HepG2 (cell line): ENCODE data around the gene CBX2. TPM values are rescaled to one million over a fixed set of nuclear protein-coding genes. Genes with fewer than 3 reads are reported as not detected.

Source experiments
- ATAC-seq: fragments of 200-7000 bp; cut with Tn5 transposase; 3 replicates; pipeline ENCODE4 v1.9.1; 2020; ENCODE audit warnings: mild to moderate bottlenecking, moderate library complexity
- BruUV-seq: library from RNA; stranded (reverse); fragments of 400-500 nt; replicated peaks from 2 replicates; lab custom pipeline; 2021; lab: Mats Ljungman, UMichigan
- CTCF ChIA-PET: fragments of 300-600 bp; formaldehyde crosslinking; extraction: SDS; loops from one replicate; lab custom pipeline; 2021; ENCODE audit warnings: low total read pairs, inconsistent platforms, low intra/inter-chr PET ratio; lab: Yijun Ruan, JAX
- POLR2A ChIA-PET: fragments of 350-600 bp; sonication (Branson Sonifier 250); formaldehyde crosslinking; loops from one replicate; lab custom pipeline; 2020; ENCODE audit warnings: antibody characterized with exemption, inconsistent platforms; lab: Yijun Ruan, JAX
- DNase-seq: peaks from one replicate; pipeline ENCODE4 v3.0.0-alpha.2; 2015; ENCODE audit warnings: low spot score
- FAIRE-seq: peaks from 3 replicates; lab custom pipeline; 2011; peaks lifted over from hg19 to GRCh38; lab: Jason Lieb, UNC
- H2AFZ ChIP-seq: one replicate; pipeline ENCODE4 v1.6.1; 2011; ENCODE audit warnings: low read length, inconsistent platforms
- H3K27ac ChIP-seq: fragments of 300-600 bp; 3 replicates; pipeline ENCODE4 v1.8.0; 2011; ENCODE audit warnings: mixed run types, mild to moderate bottlenecking, mixed read lengths, low read length, inconsistent platforms; ENCODE audit not compliant: insufficient read depth; ENCODE audit errors: extremely low read length
- H3K27me3 ChIP-seq, 2 experiments: fragments of 200-600 bp in 1 of 2; 2 replicates in 1 of 2; 3 replicates in 1 of 2; pipeline versions ENCODE4 v1.6.0 to v1.8.0; 2011; ENCODE audit warnings: low read length in 2 of 2, mild to moderate bottlenecking in 2 of 2, moderate library complexity in 2 of 2, inconsistent platforms in 1 of 2; ENCODE audit not compliant: insufficient read depth in 2 of 2, control insufficient read depth in 1 of 2
- H3K36me3 ChIP-seq, 2 experiments: fragments of 200-600 bp in 1 of 2; replicated peaks in 1 of 2; 2 replicates in 1 of 2; 3 replicates in 1 of 2; pipeline versions ENCODE4 v1.5.1 to v1.8.0; 2011; ENCODE audit warnings: low read length in 2 of 2, inconsistent platforms in 1 of 2; ENCODE audit not compliant: insufficient read depth in 2 of 2, control insufficient read depth in 1 of 2
- H3K4me1 ChIP-seq: 2 replicates; pipeline ENCODE4 v1.5.1; 2012; ENCODE audit warnings: low read length, inconsistent platforms; ENCODE audit not compliant: insufficient read depth
- H3K4me2 ChIP-seq: 2 replicates; pipeline ENCODE4 v1.6.0; 2011; ENCODE audit warnings: low read depth, low read length, inconsistent platforms
- H3K4me3 ChIP-seq, 3 experiments: fragments of 200-600 bp in 1 of 3; sonication (generic), shearing (Covaris generic) in 1 of 3; replicated peaks in 1 of 3; 2 replicates each; pipeline ENCODE4 v1.5.1; 2011 to 2016; ENCODE audit warnings: low read length in 3 of 3, inconsistent platforms in 2 of 3, low read depth in 2 of 3, mild to moderate bottlenecking in 2 of 3, control low read depth in 1 of 3, mixed read lengths in 1 of 3; ENCODE audit not compliant: insufficient read depth in 1 of 3
- H3K79me2 ChIP-seq: one replicate; pipeline ENCODE4 v1.6.1; 2011; ENCODE audit warnings: low read length, inconsistent platforms; ENCODE audit not compliant: insufficient read depth
- H3K9ac ChIP-seq: 2 replicates; pipeline ENCODE4 v1.6.0; 2011; ENCODE audit warnings: mild to moderate bottlenecking, low read depth, low read length, inconsistent platforms; ENCODE audit not compliant: insufficient read depth
- H3K9me3 ChIP-seq: 2 replicates; pipeline ENCODE4 v1.5.1; 2012; ENCODE audit warnings: mild to moderate bottlenecking, low read length
- H4K20me1 ChIP-seq: 2 replicates; pipeline ENCODE4 v1.6.0; 2011; ENCODE audit warnings: inconsistent platforms, mild to moderate bottlenecking, low read length, moderate library complexity; ENCODE audit not compliant: insufficient read depth
- CENPX ChIP-seq: sonication (generic); formaldehyde crosslinking; IDR thresholded peaks from 2 replicates; pipeline ENCODE4 v1.9.0; 2021; ENCODE audit warnings: mild to moderate bottlenecking, missing genetic modification reagents, moderate library complexity
- DR1 ChIP-seq: sonication (generic); formaldehyde crosslinking; IDR thresholded peaks from 2 replicates; pipeline ENCODE4 v1.8.0; 2021; ENCODE audit warnings: mild to moderate bottlenecking, missing genetic modification reagents, inconsistent platforms
- ESRRA ChIP-seq: sonication (generic); formaldehyde crosslinking; IDR thresholded peaks from 2 replicates; pipeline ENCODE4 v1.5.1; 2020; ENCODE audit warnings: mild to moderate bottlenecking, low read depth, missing genetic modification reagents
- GATAD1 ChIP-seq: IDR thresholded peaks from 2 replicates; pipeline ENCODE4 v1.6.1; 2016; ENCODE audit warnings: missing genetic modification reagents, missing compliant biosample characterization
- HDAC6 ChIP-seq: fragments of 200-600 bp; sonication (generic); IDR thresholded peaks from 2 replicates; pipeline ENCODE4 v1.7.0; 2017; ENCODE audit warnings: mild to moderate bottlenecking, antibody characterized with exemption, low read length, low read depth
- MIXL1 ChIP-seq: IDR thresholded peaks from 2 replicates; pipeline ENCODE4 v1.6.1; 2016
- PHF20 ChIP-seq: sonication (generic); formaldehyde crosslinking; IDR thresholded peaks from 2 replicates; pipeline ENCODE4 v1.5.0; 2020; ENCODE audit warnings: mild to moderate bottlenecking, missing genetic modification reagents
- PHF21A ChIP-seq: sonication (generic); formaldehyde crosslinking; IDR thresholded peaks from 2 replicates; pipeline ENCODE4 v1.5.0; 2020; ENCODE audit warnings: mild to moderate bottlenecking, missing genetic modification reagents
- PHF5A ChIP-seq: IDR thresholded peaks from one replicate; pipeline ENCODE4 v1.6.1; 2018; ENCODE audit warnings: low read depth, missing genetic modification reagents; ENCODE audit not compliant: unreplicated experiment
- PRMT3 ChIP-seq: sonication (generic); formaldehyde crosslinking; IDR thresholded peaks from 2 replicates; pipeline ENCODE4 v1.8.1; 2022; ENCODE audit warnings: low read depth, mild to moderate bottlenecking, moderate library complexity, missing genetic modification reagents, borderline replicate concordance
- RBM22 ChIP-seq: fragments of 200-400 bp; formaldehyde crosslinking; optimal IDR thresholded peaks from 2 replicates; pipeline ENCODE3; 2017; ENCODE audit warnings: mild to moderate bottlenecking, low read length, moderate library complexity
- SMYD3 ChIP-seq: sonication (generic); formaldehyde crosslinking; IDR thresholded peaks from 2 replicates; pipeline ENCODE4 v1.8.1; 2023; ENCODE audit warnings: mild to moderate bottlenecking, missing genetic modification reagents
- U2AF1 ChIP-seq: fragments of 200-400 bp; formaldehyde crosslinking; optimal IDR thresholded peaks from 2 replicates; pipeline ENCODE3; 2017; ENCODE audit warnings: mild to moderate bottlenecking, low read depth, low read length
- ZNF33A ChIP-seq: sonication (generic); formaldehyde crosslinking; IDR thresholded peaks from 2 replicates; pipeline ENCODE4 v1.5.1; 2020; ENCODE audit warnings: missing genetic modification reagents, mild to moderate bottlenecking, moderate library complexity, borderline replicate concordance
- ZNF430 ChIP-seq: sonication (generic); formaldehyde crosslinking; IDR thresholded peaks from 2 replicates; pipeline ENCODE4 v1.9.0; 2021; ENCODE audit warnings: mild to moderate bottlenecking, missing genetic modification reagents
- ZNF546 ChIP-seq: sonication (generic); formaldehyde crosslinking; conservative IDR thresholded peaks from 2 replicates; pipeline ENCODE4 v1.8.1; 2023; ENCODE audit warnings: mild to moderate bottlenecking, missing genetic modification reagents
- ZNF547 ChIP-seq: sonication (generic); formaldehyde crosslinking; IDR thresholded peaks from 2 replicates; pipeline ENCODE4 v1.5.1; 2020; ENCODE audit warnings: mild to moderate bottlenecking, missing genetic modification reagents
- ZNF703 ChIP-seq: sonication (generic); formaldehyde crosslinking; IDR thresholded peaks from 2 replicates; pipeline ENCODE4 v1.5.1; 2020; ENCODE audit warnings: missing genetic modification reagents, mild to moderate bottlenecking, moderate library complexity, borderline replicate concordance
- ZNF75D ChIP-seq: sonication (generic); formaldehyde crosslinking; IDR thresholded peaks from 2 replicates; pipeline ENCODE4 v1.8.1; 2023; ENCODE audit warnings: missing genetic modification reagents, mild to moderate bottlenecking, borderline replicate concordance
- ZNF788 ChIP-seq: sonication (generic); formaldehyde crosslinking; IDR thresholded peaks from 2 replicates; pipeline ENCODE4 v1.5.0; 2020; ENCODE audit warnings: mild to moderate bottlenecking, missing genetic modification reagents, borderline replicate concordance
- ZSCAN25 ChIP-seq: sonication (generic); formaldehyde crosslinking; IDR thresholded peaks from 2 replicates; pipeline ENCODE4 v1.8.0; 2022; ENCODE audit warnings: mild to moderate bottlenecking, missing genetic modification reagents
- WGBS: methylation state at CpG from one replicate; pipeline ENCODE4 v1.1.6; 2017; ENCODE audit warnings: low lambda C conversion rate; 5-methylcytosine and 5-hydroxymethylcytosine counted together
- in situ Hi-C: cut with HindIII; loops from 2 replicates; pipeline ENCODE4 v1.10.0; 2017; ENCODE audit warnings: low pct_unique_long_range_greater_than_20kb; ENCODE audit not compliant: extremely low pct_ligation_motif_present
- intact Hi-C: fragments of 100-400 bp; cut with micrococcal nuclease; formaldehyde crosslinking; loops from one replicate; pipeline ENCODE4 v1.10.0; 2022; ENCODE audit not compliant: unreplicated experiment
- polyA plus RNA-seq, 8 experiments: library from polyadenylated mRNA; depleted of rRNA in 3 of 8; stranded (reverse) in 7 of 8; unstranded in 1 of 8; fragments of >200 nt; fragmentation: Illumina TruSeq in 4 of 8; extraction: Trizol in 4 of 8; gene quantifications; 2 replicates each; pipeline versions ENCODE4 v1.2.1 to v1.2.3, GENCODE V29; 2011 to 2016; ENCODE audit warnings: low read depth in 4 of 8, missing spikeins in 1 of 8, mixed read lengths in 1 of 8; ENCODE audit not compliant: insufficient read depth in 1 of 8
- total RNA-seq, 5 experiments: library from RNA; depleted of rRNA; stranded (reverse); fragments of >200 nt; fragmentation: Illumina TruSeq; extraction: Trizol; gene quantifications; 2 replicates each; pipeline ENCODE4 v1.2.3, GENCODE V29; 2016; ENCODE audit warnings: low read depth in 1 of 5
- TF ChIP-seq, protein P1 (sequence below): sonication (generic); formaldehyde crosslinking; IDR thresholded peaks from 2 replicates; pipeline ENCODE4 v1.4.0; 2020; ENCODE audit warnings: missing genetic modification reagents
- TF ChIP-seq, protein P2 (sequence below): sonication (generic); formaldehyde crosslinking; IDR thresholded peaks from 2 replicates; pipeline ENCODE4 v1.4.0; 2020; ENCODE audit warnings: missing genetic modification reagents

CBX2 gene
- total and polyA plus RNA-seq, 2 of the 13 experiments (the other 11 are each of a cell fraction or from before 2014, with no cell fraction given), result 14.5 to 31.1 TPM

DNA sequence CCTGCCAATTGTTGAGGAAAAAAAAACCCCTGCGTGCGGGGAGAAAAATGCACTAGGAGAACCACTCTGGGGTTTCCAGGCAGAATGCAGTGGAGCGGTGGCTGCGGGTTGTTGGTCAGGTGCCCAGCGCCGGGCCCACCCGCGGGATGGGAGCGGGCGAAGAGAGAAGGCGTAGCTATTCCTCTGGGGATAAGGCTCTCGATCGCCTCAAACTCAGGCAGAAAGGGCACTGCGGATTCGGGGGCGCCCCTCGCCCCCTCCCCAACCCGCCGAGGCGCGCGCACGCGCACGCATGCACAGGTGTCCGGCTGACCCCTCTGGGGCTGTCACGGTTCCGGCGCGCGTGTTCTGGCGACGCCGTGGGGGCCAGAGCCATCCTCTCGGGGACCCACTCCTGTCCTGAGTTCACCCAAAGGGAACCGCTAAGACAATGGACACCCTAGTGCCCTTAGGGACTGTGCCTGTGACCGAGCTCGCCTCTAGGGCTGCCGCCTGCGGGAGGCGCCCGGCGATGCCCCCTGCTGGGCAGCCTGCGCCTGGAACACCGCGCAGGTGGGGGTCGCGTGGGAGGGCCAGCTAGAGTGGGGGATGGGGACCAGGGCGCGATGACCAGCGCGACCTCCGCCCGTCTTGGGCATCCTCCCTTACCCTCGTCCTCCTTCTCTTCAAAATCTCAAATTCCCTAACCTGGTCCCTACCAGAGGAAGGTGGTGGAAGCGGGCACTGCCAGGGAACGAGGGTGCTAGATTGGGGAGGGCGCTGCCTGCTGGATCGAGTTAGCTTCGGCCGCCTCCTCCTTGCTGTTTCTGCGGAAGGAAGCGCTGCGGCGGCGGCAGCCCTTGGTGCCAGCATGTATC, 33.3 kb downstream of the CBX2 start:
- in situ Hi-C loops, result loop anchor here (5.0 kb wide), 1 partner anchor 181 kb away; no protein-coding TSS in a partner anchor
- DNase-seq, result peak; percentile 64
- POLR2A ChIA-PET, result interaction anchor here (0.6 to 16.5 kb wide), 18 partner anchors 10 to 260 kb away, joined by 3 to 274 read pairs (median 6); partner anchors contain the start of genes CBX4 and CBX8
- no peak overlapping the region for H3K9ac ChIP-seq
- H3K27me3 ChIP-seq, result peaks cover 21 to 61% of the 10 kb centered on the region in 2 experiments
- H3K36me3 ChIP-seq, result no peaks in the 10 kb centered on the region
- peak overlapping the region; percentile 86 for H3K4me2 ChIP-seq
- H3K27ac ChIP-seq, result no peak overlapping the region
- no TSS peak for BruUV-seq
- no peaks in the 10 kb centered on the region for H3K9me3 ChIP-seq
- intact Hi-C loops, result loop anchor here (1.0 to 2.0 kb wide), 2 partner anchors 21 to 182 kb away; no protein-coding TSS in a partner anchor
- peaks cover 42% of the 10 kb centered on the region for H3K4me1 ChIP-seq
- H2AFZ ChIP-seq, result no peak overlapping the region
- FAIRE-seq, result peak; percentile 44
- H3K79me2 ChIP-seq, result no peaks in the 10 kb centered on the region
- CTCF ChIA-PET, result interaction anchor here (0.5 to 2.3 kb wide), 6 partner anchors 21 to 160 kb away, joined by 3 to 14 read pairs (median 6); no protein-coding TSS in a partner anchor
- WGBS, result 17% methylated on average over 36 of the region's 66 CpGs
- peak; percentile 64 for ATAC-seq
- H4K20me1 ChIP-seq, result no peaks in the 10 kb centered on the region
- peak overlapping the region in 1 of 3 experiments; percentile 58; a peak in 2 of 6 replicates for H3K4me3 ChIP-seq
- TF ChIP-seq RBM22, result no peak
- TF ChIP-seq GATAD1 (CRISPR knock-in tag), result no peak
- TF ChIP-seq ZNF703 (CRISPR knock-in tag), result no peak
- peak; percentile 70 for TF ChIP-seq PHF5A (CRISPR knock-in tag)
- peak; percentile 85; the same call in 1 of the 2 replicates for TF ChIP-seq ZNF547 (CRISPR knock-in tag)
- TF ChIP-seq ESRRA (CRISPR knock-in tag), result no peak
- TF ChIP-seq MIXL1 (CRISPR knock-in tag), result no peak
- TF ChIP-seq, protein P1, sequence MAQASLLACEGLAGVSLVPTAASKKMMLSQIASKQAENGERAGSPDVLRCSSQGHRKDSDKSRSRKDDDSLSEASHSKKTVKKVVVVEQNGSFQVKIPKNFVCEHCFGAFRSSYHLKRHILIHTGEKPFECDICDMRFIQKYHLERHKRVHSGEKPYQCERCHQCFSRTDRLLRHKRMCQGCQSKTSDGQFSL (CRISPR knock-in tag), result peak; percentile 84; the same call in 1 of the 2 replicates
- TF ChIP-seq U2AF1, result no peak
- TF ChIP-seq HDAC6, result no peak
- no peak for TF ChIP-seq ZNF546 (CRISPR knock-in tag)
- no peak; the same call in 1 of the 2 replicates for TF ChIP-seq ZNF788
- TF ChIP-seq ZNF75D (CRISPR knock-in tag), result no peak
- TF ChIP-seq ZNF430 (CRISPR knock-in tag), result no peak
- 0 out of 2 replicates have a peak, but pooled peaks have one; percentile 45 for TF ChIP-seq PHF20
- TF ChIP-seq, protein P2, sequence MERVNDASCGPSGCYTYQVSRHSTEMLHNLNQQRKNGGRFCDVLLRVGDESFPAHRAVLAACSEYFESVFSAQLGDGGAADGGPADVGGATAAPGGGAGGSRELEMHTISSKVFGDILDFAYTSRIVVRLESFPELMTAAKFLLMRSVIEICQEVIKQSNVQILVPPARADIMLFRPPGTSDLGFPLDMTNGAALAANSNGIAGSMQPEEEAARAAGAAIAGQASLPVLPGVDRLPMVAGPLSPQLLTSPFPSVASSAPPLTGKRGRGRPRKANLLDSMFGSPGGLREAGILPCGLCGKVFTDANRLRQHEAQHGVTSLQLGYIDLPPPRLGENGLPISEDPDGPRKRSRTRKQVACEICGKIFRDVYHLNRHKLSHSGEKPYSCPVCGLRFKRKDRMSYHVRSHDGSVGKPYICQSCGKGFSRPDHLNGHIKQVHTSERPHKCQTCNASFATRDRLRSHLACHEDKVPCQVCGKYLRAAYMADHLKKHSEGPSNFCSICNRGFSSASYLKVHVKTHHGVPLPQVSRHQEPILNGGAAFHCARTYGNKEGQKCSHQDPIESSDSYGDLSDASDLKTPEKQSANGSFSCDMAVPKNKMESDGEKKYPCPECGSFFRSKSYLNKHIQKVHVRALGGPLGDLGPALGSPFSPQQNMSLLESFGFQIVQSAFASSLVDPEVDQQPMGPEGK (CRISPR knock-in tag), result peak; percentile 97
- TF ChIP-seq DR1 (CRISPR knock-in tag), result no peak
- peak; percentile 73; the same call in 1 of the 2 replicates for TF ChIP-seq PHF21A (CRISPR knock-in tag)
- TF ChIP-seq ZNF33A (CRISPR knock-in tag), result no peak
- TF ChIP-seq CENPX, result no peak
- no peak for TF ChIP-seq PRMT3
- no peak for TF ChIP-seq SMYD3 (CRISPR knock-in tag)
- TF ChIP-seq ZSCAN25 (CRISPR knock-in tag), result peak; percentile 80
